Astrocyte of the spinal cord (primary cell): ENCODE measurements around the gene BRD7.
"Not testable (repeated sequence)": the region's sequence is repeated elsewhere in the genome, so short reads cannot be mapped to it uniquely, and the experiment has no call there.

ENCODE experiments used
- DNase-seq: peaks from one replicate; pipeline ENCODE4 v3.0.0; 2011; ENCODE audit warnings: low read depth, low spot score
- H3K4me3 ChIP-seq: 2 replicates; pipeline ENCODE4 v1.5.1; 2011; ENCODE audit warnings: low read depth, mild to moderate bottlenecking, low read length, moderate library complexity
- in situ Hi-C: cut with HindIII; loops from 2 replicates; pipeline ENCODE4 v1.10.0; 2017; ENCODE audit warnings: low sequenced_read_pairs
- TF ChIP-seq, protein P1 (sequence below): IDR thresholded peaks from 2 replicates; pipeline ENCODE4 v1.5.1; 2012; ENCODE audit warnings: low read depth, mild to moderate bottlenecking, low read length, inconsistent platforms

BRD7 gene

DNA sequence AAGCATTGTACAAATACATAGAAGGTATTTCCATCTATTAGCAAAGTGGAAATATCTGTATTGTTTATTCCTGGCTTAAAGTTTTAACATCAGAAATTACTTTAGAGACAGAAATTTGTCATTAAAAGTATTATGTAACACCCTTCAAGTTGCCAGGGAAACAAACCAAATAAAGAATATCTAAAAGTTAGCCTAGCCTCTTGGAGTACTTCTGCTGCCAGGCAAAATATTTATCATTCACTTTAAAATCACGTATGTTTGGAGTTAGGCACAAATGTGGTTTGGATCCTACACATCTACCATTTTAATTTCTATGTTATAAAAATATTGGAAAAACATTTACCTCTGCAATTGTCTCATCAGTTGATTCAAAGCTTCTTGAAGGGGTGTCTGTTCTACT lies 14.7 kb downstream of the BRD7 start:
- TF ChIP-seq, protein P1, sequence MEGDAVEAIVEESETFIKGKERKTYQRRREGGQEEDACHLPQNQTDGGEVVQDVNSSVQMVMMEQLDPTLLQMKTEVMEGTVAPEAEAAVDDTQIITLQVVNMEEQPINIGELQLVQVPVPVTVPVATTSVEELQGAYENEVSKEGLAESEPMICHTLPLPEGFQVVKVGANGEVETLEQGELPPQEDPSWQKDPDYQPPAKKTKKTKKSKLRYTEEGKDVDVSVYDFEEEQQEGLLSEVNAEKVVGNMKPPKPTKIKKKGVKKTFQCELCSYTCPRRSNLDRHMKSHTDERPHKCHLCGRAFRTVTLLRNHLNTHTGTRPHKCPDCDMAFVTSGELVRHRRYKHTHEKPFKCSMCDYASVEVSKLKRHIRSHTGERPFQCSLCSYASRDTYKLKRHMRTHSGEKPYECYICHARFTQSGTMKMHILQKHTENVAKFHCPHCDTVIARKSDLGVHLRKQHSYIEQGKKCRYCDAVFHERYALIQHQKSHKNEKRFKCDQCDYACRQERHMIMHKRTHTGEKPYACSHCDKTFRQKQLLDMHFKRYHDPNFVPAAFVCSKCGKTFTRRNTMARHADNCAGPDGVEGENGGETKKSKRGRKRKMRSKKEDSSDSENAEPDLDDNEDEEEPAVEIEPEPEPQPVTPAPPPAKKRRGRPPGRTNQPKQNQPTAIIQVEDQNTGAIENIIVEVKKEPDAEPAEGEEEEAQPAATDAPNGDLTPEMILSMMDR, result no peak
- in situ Hi-C loops, result no loop called here
- H3K4me3 ChIP-seq, result no peak overlapping the region
- DNase-seq, result no peak

DNA sequence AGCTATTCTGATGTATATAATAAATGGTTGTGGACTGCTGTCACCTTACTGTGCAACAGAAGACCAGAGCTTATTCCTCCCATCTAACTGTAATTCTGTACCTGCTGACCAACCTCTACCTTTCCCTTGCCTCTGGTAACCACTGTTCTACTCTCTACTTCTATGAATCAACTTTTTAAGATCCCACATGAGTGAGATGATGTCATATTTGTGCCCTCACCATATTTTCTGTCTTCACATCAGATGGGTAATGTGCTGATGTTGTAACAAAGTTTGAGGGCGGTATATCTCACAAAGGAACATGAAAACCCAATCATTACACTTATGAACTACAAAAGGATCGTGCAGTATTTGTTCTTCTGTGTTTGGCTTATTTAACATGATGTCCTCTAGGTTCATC lies 16.8 kb downstream of the BRD7 start:
- DNase-seq, result no peak
- in situ Hi-C loops, result no loop called here
- TF ChIP-seq, protein P1, result no peak
- H3K4me3 ChIP-seq, result no peak overlapping the region

DNA sequence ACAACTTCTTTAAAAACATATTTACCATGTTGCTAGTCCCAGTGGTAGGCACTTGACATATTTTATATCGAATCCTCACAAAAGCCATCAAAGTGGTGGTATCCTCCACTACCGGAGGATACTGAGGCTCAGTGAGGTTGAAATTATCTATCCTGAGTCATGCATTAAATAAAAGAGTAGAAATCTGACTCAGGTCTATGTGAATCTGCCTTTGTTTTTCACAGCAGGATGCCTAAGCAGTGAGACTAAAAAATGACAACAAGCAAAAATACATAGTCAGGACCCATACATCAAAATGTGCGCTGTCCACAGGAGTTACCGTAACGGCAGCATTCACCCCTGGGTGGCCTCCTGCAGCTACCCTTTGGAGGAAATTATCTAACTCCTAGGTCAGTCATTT lies 17.7 kb downstream of the BRD7 start:
- in situ Hi-C loops, result no loop called here
- no peak overlapping the region for H3K4me3 ChIP-seq
- DNase-seq, result no peak
- TF ChIP-seq, protein P1, result no peak

DNA sequence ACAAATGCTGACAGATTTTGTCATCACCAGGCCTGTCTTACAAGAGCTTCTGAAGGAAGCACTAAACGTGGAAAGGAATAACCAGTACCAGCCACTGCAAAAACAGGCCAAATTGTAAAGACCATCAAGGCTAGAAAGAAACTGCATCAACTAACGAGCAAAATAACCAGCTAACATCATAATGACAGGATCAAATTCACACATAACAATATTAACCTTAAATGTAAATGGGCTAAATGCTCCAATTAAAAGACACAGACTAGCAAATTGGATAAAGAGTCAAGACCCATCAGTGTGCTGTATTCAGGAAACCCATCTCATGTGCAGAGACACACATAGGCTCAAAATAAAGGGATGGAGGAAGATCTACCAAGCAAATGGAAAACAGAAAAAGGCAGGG lies 23.6 kb downstream of the BRD7 start:
- DNase-seq, in situ Hi-C loops, H3K4me3 ChIP-seq: not testable (repeated sequence)

DNA sequence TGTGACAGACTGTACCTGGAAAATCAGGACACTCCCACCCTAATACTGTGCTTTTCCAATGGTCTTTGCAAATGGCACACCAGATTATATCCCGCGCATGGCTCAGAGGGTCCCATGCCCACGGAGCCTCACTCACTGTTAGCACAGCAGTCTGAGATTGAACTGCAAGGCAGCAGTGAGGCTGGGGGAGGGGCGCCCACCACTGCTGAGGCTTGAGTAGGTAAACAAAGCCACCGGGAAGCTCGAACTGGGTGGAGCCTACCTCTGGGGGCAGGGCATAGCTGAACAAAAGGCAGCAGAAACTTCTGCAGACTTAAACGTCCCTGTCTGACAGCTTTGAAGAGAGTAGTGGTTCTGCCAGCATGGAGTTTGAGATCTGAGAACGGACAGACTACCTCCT lies 25.2 kb downstream of the BRD7 start:
- DNase-seq, in situ Hi-C loops: not testable (repeated sequence)

DNA sequence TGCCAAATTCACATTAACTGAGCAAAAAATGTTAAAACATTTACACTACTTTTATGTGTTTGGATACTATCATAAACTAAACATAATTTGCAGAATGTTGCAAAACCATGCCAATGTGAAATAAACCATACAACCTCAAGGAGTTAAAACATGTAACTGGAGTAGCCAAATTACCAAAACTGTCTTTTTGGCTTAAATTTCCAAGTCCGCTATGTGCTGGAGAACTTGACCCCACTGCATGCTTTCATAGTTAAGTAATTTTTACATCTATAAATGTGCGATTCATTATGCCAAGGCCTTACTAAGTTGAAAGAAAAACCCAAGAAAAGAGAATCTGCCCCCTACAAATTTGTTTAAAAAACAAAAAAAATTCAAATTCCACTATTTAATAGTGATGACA lies 28.2 kb downstream of the BRD7 start:
- no peak for DNase-seq
- in situ Hi-C loops, result no loop called here
- TF ChIP-seq, protein P1, result no peak
- H3K4me3 ChIP-seq, result no peak overlapping the region

More for the DNA sequence above, 25.2 kb downstream of the BRD7 start:
- H3K4me3 ChIP-seq, result not testable (repeated sequence)

DNA sequence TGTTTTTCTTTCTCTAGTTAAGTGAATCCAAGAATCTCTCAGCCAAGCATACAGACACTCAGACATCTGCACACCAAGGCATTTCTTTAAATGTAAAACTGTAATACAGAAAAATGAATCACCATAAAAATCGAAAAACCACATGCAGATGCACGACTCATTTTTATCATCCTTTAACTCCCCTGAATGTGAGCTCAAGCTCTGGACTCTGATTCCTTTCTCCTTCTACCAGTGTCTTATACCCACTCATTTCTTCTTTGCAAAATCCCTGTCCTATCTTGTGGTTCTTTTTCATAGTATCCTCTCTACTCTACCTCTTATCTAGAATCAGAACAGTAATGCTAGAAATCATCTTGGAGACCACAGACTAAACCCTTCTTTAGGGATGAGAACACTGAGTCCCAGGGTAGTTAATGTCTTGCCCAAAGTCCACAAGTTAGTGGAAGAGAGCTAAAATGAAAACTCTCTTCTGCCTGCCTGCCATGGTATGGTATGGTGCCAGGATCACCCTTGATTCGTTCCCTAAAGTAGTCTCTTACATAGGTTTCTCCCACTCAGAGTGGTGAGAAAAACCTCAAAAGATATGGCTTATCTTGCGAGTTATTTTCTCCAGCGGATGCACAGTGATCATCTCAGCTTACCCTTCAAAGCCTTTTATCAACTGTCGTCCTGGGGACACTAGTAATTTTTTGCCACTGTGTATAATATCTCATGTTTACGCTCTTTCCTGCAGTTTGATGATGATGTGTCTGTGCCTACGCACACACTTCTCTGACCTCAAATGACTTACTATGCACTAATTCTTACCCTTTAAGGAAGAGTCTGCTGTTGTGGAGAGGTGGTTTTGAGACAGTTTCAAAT lies 30.2 kb downstream of the BRD7 start:
- in situ Hi-C loops, result no loop called here
- TF ChIP-seq, protein P1, result no peak
- no peak for DNase-seq
- H3K4me3 ChIP-seq, result no peak overlapping the region
